ENCODE results near the gene GUCY2C.
A peak's percentile ranks its signal among the peaks of the same experiment; 100 is the strongest.
"Not testable (repeated sequence)": the region's sequence is repeated elsewhere in the genome, so short reads cannot be mapped to it uniquely, and the experiment has no call there.

GUCY2C gene

DNA sequence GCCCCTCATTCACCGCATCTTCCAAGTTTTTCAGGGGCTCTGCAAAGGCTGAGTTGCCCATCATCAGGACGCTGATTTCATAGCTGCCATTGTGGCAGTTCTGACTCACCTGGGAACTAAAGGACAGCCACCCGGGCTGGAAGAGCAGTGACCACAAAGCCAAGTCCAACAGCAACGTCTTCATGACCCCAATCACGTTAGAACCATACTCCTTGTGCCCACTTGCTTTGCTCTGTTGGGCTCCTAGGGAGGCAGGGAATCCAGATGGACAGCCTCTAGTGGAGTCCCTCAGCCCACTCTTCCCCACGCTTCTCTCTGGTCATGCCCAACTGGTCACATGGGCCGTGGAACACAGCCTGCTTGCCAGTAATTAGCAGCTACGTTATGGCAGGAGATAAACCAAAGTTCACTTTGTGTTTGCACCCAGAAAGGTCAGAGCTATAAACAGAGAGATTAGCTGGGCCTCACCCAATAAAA, at the start of gene GUCY2C:
Gene GUCY2C, minus strand, starts transcription at position 335 of the 477 bp plus-strand sequence. Its CDS starts 151 bp downstream, at position 184.
- no peak for DNase-seq

GRCh38 chr12:14743061-14743460, 46.7 kb upstream of the GUCY2C start:
- no peak for DNase-seq

GRCh38 chr12:14741942-14742341, 45.5 kb upstream of the GUCY2C start:
- no peak for DNase-seq

DNA sequence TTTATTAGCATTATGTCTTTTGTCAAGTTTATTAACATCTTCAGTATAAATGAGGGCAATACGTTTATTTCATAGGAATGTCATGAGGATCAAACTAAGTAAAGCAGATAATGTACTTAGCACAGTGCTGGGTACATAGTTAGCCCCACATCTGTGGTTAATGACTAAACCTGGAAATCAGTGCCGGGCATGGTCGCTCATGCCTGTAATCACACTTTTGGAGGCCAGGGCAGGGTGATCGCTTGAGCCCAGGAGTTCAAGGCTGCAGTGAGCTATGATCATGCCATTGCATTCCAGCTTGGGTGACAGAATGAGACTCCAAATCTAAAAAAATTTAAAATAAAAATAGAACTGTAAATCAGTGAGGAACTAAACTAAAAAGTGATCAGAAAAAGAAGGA, 44.8 kb upstream of the GUCY2C start:
- DNase-seq: no peak

DNA sequence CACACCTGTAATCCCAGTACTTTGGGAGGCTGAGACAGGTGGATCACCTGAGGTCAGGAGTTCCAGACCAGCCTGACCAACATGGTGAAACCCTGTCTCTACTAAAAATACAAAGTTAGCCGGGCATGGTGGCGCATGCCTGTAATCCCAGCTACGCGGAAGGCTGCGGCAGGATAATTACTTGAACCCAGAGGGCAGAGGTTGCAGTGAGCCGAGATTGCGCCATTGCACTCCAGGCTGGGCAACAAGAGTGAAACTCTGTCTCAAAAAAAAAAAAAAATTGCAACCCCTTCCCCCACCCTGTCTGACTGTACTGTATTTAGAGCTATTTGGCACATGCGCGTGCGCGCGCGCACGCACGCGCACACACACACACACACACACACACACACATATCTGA, 40.0 kb upstream of the GUCY2C start:
- not testable (repeated sequence) for DNase-seq

- no peak for DNase-seq
These were observed 35.4 kb upstream of the GUCY2C start for GRCh38 chr12:14731821-14732220.

GRCh38 chr12:14729586-14729985, 33.2 kb upstream of the GUCY2C start:
- no peak for DNase-seq

DNA sequence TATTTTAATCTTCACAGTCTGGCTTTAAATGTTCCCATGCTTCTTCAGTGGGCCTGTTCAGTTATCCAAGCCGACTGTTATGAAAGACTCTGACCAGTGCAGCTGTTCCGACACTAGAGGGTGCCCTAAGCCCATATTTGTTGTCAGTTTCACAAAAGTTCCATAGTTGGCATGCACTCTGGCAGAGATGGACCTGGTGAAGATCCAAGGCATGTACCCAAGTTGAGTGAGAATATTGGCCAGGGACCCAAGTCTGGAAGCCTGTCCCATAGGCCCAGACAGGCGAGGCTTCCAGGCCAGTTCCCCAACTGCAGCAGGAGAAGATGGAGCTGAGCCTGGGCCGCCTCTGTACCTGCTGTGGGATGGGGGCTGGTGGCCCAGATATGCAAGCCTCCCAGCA, 27.4 kb upstream of the GUCY2C start:
- DNase-seq: no peak

GRCh38 chr12:14716848-14717444, 20.5 kb upstream of the GUCY2C start:
- DNase-seq: peak; percentile 6

GRCh38 chr12:14714437-14714836, 18.0 kb upstream of the GUCY2C start:
- no peak for DNase-seq

DNA sequence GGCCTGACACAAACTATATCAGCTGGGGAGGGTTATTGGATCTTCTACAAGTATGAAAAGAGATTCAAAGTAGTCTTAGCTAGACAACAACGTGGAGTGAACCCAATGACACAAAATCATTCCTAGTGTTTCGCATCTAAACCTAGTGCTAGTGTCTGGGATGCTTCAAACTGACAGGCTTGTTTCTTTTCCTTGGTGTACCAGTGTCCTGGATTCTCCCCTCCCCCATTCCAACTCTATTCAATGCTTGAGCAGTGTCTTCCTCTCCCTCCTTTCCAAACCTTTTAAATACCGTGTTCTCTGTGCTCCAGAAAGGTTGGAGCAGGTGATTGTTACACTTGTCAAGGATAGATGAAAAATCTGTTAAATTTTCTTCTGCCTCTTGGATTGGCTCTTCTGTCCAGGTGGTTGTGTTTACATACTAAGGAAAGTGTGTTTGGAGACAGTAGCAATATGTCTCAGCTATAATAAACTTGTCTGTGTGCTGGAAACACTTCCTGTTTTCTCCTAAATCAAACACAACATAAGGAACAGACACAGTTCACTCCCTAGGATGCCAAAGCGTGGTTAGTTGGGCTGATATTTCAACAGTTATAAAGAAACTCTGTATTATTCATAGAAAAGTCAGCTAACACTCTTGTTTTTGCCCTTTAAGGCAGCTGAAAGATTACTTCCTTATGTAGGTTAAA, 14.4 kb upstream of the GUCY2C start:
- peak; percentile 66 for DNase-seq

DNA sequence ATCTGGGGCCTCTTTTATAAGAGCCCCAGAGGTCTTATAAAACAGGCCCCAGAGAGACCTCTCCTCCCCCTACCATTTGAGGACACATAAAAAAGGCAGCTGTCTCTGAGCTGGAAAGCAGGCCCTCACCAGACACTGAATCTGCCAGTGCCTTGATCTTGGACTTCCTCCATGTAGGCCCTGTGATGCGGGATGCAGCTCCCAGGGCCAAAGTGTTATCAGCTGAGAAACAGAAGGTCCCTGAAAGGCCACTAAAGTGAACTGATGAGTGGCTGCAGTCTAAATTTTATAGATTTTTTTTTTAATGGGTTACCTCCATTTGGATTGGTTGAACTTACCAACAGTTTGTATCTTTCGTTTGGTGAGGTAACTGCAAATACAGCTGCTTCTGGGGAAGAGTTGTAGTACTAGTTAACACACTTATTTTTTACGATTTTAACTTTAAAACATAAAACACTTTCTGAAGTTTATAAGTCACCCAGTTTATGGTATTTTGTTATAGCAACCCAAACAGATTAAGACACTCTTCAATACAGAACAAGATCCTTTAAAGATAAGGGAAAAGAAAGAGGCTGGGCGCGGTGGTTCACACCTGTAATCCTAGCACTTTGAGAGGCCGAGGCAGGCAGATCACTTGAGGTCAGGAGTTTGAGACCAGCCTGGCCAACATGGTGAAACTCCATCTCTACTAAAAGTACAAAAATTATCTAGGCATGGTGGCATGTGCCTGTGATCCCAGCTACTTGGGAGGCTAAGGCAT, 5.6 kb upstream of the GUCY2C start:
- DNase-seq: no peak

DNA sequence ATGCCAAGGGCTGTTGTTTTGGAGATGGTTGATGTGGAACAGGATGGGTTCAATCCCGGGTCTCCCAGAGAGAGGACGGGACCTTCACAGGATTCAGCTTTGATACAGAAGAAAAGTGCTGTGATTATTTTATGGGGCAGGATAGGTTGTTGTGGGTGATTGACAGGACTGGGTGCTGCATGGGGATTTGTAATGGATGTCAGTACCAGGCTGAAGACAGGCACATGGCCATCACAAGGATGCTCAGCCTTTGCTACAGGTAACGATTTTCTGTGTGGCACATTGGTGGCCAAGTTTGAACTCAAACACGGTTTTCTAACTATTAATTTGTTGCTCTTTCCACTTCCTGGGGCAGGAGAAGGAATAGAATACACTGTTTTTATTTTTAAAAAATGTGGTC, 4.5 kb upstream of the GUCY2C start:
- DNase-seq: no peak

GRCh38 chr12:14699923-14700322, 3.5 kb upstream of the GUCY2C start:
- no peak for DNase-seq

GRCh38 chr12:14698555-14698954, 2.2 kb upstream of the GUCY2C start:
- DNase-seq: no peak

GRCh38 chr12:14695715-14696141, 671 bp downstream of the GUCY2C start:
- no peak for DNase-seq

GRCh38 chr12:14694970-14695369, 1.4 kb downstream of the GUCY2C start:
- DNase-seq: no peak

DNA sequence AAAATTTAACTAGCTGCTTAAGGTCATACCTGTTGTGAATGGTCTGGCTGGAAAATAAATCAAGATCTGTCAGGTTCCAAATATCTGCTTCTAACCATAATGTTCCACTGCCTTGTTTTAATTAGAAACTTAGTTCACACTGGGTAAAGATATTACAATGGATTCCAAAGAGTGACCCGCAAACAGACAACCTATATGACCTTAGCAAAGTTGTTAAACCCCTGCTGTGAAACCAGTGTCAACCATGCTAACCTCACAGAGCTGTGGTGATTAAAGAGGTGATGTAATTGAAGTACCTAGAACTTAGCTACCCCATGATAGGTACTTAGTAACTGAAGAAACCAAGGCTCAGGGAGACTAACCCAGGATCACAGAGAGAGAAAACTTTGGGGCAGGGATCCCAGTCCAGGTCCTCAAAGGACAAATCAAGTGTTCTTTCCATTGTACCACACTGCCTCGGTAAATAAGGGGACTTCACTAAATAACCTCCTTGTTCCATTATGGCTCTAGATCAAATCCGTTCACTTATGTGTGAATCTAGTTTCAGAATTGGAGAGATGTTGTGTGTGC, 2.2 kb downstream of the GUCY2C start:
- DNase-seq: no peak

DNA sequence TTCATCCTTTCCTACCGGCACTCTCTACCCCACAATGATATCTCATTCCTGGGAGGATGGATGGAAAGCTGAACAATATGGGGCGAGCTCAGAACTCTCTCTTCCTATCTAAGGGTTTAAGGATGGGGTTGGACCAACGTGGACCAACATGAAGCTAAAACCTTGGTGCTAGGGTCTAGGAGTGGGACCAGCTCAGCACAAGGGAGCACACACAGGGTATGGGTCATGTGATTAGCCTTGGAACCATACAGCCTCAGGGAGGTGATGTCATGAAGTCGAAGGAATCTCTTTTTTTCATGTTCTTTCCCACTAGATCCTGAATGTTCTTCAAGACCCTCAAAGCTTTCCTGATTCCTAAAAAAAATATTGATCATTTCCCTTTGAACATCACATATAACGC, 3.3 kb downstream of the GUCY2C start:
- DNase-seq: no peak

DNA sequence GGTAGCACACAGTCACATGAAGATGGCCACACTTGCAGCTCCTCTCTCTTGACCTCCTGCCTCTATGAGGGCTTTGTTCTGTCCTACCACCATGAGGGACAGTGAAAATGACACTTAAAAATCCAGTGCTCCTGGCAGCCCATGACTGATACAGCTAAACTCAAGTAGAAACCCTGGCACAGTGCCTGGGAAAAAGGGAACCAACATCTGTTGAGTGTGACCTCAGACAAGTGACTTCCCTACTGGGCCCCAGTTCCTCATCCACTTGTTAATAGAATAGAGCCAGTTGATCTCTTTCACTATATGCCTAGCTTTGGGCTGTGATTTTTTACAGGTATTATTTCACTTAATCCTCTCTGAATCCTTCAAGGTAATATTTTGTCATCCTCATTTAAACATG, 4.8 kb downstream of the GUCY2C start:
- no peak for DNase-seq

- DNase-seq: no peak
These were observed 6.4 kb downstream of the GUCY2C start for GRCh38 chr12:14689996-14690395.

GRCh38 chr12:14689144-14689543, 7.3 kb downstream of the GUCY2C start:
- no peak for DNase-seq

DNA sequence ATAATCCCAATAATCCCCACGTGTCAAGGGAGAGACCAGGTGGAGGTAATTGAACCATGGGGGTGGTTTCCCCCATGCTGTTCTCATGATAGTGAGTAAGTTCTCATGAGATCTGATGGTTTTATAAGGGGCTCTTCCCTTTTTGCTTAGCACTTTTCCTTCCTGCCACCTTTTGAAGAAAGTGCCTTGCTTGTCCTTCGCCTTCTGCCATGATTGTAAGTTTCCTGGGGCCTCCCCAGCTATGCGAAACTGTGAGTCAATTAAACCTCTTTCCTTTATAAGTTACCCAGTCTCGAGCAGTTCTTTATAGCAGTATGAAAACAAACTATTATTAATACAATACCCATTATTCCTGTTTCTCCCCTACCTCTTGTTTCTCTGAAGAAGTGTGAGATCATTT, 14.2 kb downstream of the GUCY2C start:
- DNase-seq: not testable (repeated sequence)

GRCh38 chr12:14681625-14682024, 14.8 kb downstream of the GUCY2C start:
- DNase-seq: no peak

All from NCI-H510A treated with DMSO at 0.1 percent for 48 hours (cell line).